Upper lobe of left lung (tissue), 6 donors: ENCODE measurements around the gene CENPK. TPM values are rescaled to one million over a fixed set of nuclear protein-coding genes. Genes with fewer than 3 reads are reported as not detected.

Experiments
- ATAC-seq, 2 donors: fragments of 200-7000 bp; cut with Tn5 transposase; one replicate each; pipeline ENCODE4 v1.9.1; 2022; ENCODE audit warnings: mild to moderate bottlenecking in 2 of 2, moderate library complexity in 2 of 2; ENCODE audit not compliant: low FRiP score in 2 of 2
- DNase-seq, 2 donors: peaks; one replicate each; pipeline ENCODE4 v3.0.0-alpha.2; 2019 to 2020
- H3K27ac ChIP-seq, 4 donors: fragments of 200-600 bp; sonication (generic); one replicate each; pipeline ENCODE4 v1.5.1; 2016 to 2019
- H3K27me3 ChIP-seq, 4 donors: fragments of 200-600 bp; sonication (generic); one replicate each; pipeline ENCODE4 v1.5.1; 2017 to 2019
- H3K36me3 ChIP-seq, 4 donors: fragments of 200-600 bp; sonication (generic); one replicate each; pipeline ENCODE4 v1.5.1; 2016 to 2019
- H3K4me1 ChIP-seq, 4 donors: fragments of 200-600 bp; sonication (generic); one replicate each; pipeline ENCODE4 v1.5.1; 2018 to 2019
- H3K4me3 ChIP-seq, 4 donors: fragments of 200-600 bp; sonication (generic); one replicate each; pipeline ENCODE4 v1.5.1; 2017 to 2019; ENCODE audit warnings: mild to moderate bottlenecking in 2 of 4, moderate library complexity in 1 of 4
- H3K9me3 ChIP-seq, 4 donors: fragments of 200-600 bp; sonication (generic); one replicate each; pipeline ENCODE4 v1.5.1; 2018 to 2019
- EP300 ChIP-seq, 4 donors: sonication (generic); formaldehyde crosslinking; IDR thresholded peaks; one replicate each; pipeline ENCODE4 v1.5.1; 2017; ENCODE audit warnings: antibody characterized with exemption in 4 of 4, control low read depth in 2 of 4
- POLR2A ChIP-seq, 4 donors: fragments of 450-650 bp; IDR thresholded peaks; one replicate each; pipeline ENCODE4 v1.5.1; 2016 to 2017; ENCODE audit warnings: antibody characterized with exemption in 4 of 4, mild to moderate bottlenecking in 2 of 4
- POLR2AphosphoS5 ChIP-seq, 2 donors: sonication (generic); formaldehyde crosslinking; IDR thresholded peaks; one replicate each; pipeline ENCODE4 v1.5.1; 2017; ENCODE audit warnings: antibody characterized with exemption in 2 of 2
- WGBS, 2 donors: methylation state at CpG; one replicate each; pipeline ENCODE4 v1.1.5; 2017 to 2018; 5-methylcytosine and 5-hydroxymethylcytosine counted together
- total RNA-seq, 6 donors: library from RNA; depleted of rRNA in 4 of 6; stranded (reverse); fragments of >200 nt in 4 of 6; gene quantifications; one replicate each; pipeline versions ENCODE4 v1.1.0 to v1.2.1, GENCODE V29; 2016 to 2021
- TF ChIP-seq, protein P1 (sequence below), 6 experiments: fragments of 450-650 bp in 4 of 6; fragments of 200-600 bp in 2 of 6; sonication (generic) in 2 of 6; IDR thresholded peaks; one replicate each; pipeline ENCODE4 v1.5.1; 2016 to 2019; ENCODE audit warnings: antibody characterized with exemption in 6 of 6
- donor health status: DM: no; HTN: no; CAD: no; lungs with moderate emphysema.
- donor health status: DM: no; HTN: yes; CAD: no; lungs with severe emphysema.

Gene CENPK
- total RNA-seq, 6 donors from 2014 or later: 2.3 to 23.0 (median 4.3) TPM; not detected in 1

DNA sequence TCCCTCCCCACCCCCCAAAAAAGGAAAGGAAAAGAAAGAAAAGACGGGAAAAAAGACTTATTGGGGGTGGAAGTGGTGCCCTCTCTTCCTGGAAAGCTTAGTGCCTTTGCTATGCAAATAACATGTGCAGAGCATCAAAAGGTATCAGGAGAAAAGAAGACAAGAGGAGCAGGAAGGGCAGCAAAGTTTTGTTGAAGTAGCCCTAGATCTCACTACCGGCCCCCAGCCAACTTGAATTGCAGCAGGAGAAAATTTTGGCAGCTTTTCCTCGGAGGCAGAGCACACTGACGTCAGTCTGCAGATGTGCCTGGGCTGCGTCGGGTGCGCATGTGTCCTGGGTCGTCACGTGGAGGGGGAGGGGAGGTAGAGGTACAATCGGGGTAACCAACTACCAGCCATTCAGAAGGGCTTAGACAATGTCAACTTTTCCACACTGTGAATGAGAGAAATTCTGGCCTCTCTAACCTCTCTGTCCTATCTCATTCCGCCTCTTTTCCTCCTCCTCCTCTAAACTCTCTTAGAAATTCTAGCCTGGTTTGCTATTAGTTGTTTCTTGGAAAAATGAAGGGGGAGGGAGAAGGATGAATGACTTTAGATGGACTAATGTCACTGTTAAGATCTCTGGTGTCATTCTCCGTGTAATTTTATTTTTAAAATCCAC lies 81.2 kb downstream of the CENPK start, which contains the start of gene ADAMTS6:
Gene ADAMTS6, minus strand, starts transcription at position 286 of the 661 bp plus-strand sequence. CDS start 8,247 bp downstream, outside the sequence.
- DNase-seq: peak; percentile 81 to 92
- Histone ChIP-seq H3K4me1 (peaks cover 14 to 25% (median 16%) of the 10 kb centered on the region in 4 donors), H3K27me3 (no peaks in the 10 kb centered on the region), H3K27ac (peak within 1 kb of the TSS; percentile 76 to 86 (median 82)), H3K9me3 (no peaks in the 10 kb centered on the region), H3K36me3 (no peaks in the 10 kb centered on the region), H3K4me3 (peak within 1 kb of the TSS; percentile 23 to 57 (median 51))
- ATAC-seq: peak; percentile 93
- TF ChIP-seq EP300 (IDR thresholded peaks at IDR 0.05) (peak in 1 of 4 donors; percentile 56), POLR2AphosphoS5 (IDR thresholded peaks at IDR 0.05) (peak; percentile 14 to 88), POLR2A (IDR thresholded peaks at IDR 0.05) (peak in 2 of 4 donors; percentile 45 to 56)
- TF ChIP-seq, protein P1, sequence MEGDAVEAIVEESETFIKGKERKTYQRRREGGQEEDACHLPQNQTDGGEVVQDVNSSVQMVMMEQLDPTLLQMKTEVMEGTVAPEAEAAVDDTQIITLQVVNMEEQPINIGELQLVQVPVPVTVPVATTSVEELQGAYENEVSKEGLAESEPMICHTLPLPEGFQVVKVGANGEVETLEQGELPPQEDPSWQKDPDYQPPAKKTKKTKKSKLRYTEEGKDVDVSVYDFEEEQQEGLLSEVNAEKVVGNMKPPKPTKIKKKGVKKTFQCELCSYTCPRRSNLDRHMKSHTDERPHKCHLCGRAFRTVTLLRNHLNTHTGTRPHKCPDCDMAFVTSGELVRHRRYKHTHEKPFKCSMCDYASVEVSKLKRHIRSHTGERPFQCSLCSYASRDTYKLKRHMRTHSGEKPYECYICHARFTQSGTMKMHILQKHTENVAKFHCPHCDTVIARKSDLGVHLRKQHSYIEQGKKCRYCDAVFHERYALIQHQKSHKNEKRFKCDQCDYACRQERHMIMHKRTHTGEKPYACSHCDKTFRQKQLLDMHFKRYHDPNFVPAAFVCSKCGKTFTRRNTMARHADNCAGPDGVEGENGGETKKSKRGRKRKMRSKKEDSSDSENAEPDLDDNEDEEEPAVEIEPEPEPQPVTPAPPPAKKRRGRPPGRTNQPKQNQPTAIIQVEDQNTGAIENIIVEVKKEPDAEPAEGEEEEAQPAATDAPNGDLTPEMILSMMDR (IDR thresholded peaks at IDR 0.05): no peak
- WGBS, 2 donors: 0% methylated on average over 12 of the region's 12 CpGs

DNA sequence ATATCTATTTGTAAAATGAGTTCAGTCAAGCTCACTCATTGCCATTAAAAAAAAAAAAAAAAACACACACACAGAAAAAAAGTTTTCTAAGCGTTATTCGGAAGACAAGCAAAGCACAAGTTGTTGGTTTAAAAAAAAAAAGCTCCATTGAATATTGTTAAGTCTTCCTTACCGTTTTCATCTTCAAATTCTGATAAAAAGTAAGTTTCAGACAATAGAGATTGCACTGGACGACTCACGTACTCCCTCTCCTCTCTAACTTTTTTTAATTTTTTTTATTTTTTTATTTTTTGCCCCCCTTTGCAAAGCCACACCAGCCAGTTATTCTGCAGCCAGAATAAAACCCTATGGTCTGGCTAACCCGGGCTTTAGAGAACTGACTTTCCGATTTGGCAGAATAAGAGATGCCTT lies 81.8 kb downstream of the CENPK start:
- H3K36me3 ChIP-seq: no peaks in the 10 kb centered on the region
- WGBS, 2 donors: 0% methylated on average over 7 of the region's 7 CpGs
- H3K27ac ChIP-seq: peak overlapping the region; percentile 76 to 86 (median 82)
- no peaks in the 10 kb centered on the region for H3K27me3 ChIP-seq
- no peak for DNase-seq
- no peaks in the 10 kb centered on the region for H3K9me3 ChIP-seq
- ATAC-seq: peak in 1 of 2 donors; percentile 5
- no peak for TF ChIP-seq POLR2A (IDR thresholded peaks at IDR 0.05)
- TF ChIP-seq POLR2AphosphoS5 (IDR thresholded peaks at IDR 0.05): no peak
- TF ChIP-seq, protein P1 (IDR thresholded peaks at IDR 0.05): no peak
- TF ChIP-seq EP300 (IDR thresholded peaks at IDR 0.05): no peak
- peak overlapping the region in 3 of 4 donors; percentile 45 to 57 (median 57) for H3K4me3 ChIP-seq
- peaks cover 14 to 25% (median 16%) of the 10 kb centered on the region in 4 donors for H3K4me1 ChIP-seq

DNA sequence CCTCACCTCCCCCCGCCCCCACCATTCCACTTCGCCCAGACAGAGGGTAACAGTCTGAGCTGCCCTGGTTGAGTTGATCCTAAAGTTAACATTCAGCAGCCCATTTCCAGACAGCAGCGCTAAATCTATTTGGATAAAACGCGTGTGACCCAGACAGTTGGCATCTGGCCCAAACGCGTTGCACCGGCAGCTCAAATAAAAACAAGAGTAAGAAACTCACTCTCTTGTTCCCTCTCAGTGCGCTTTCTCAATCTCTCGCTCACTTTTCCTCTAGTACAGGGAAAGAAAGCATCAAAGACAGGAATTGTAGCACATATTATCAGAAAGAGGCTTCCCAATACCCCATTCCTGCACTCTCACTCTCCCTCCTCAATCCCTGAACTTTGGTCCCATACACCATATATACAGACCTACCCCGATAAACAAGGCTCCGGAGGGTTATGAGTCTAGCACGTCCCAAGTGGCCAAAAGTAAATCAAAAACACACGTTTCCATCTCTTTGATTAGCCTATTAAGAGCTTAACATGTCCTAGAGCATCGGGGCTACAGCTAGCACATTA lies 82.6 kb downstream of the CENPK start:
- Histone ChIP-seq H3K27me3 (no peaks in the 10 kb centered on the region), H3K9me3 (no peaks in the 10 kb centered on the region), H3K27ac (peak overlapping the region in 3 of 4 donors; percentile 22 to 86 (median 27)), H3K36me3 (no peaks in the 10 kb centered on the region), H3K4me1 (peaks cover 14 to 25% (median 16%) of the 10 kb centered on the region in 4 donors), H3K4me3 (peak overlapping the region; percentile 10 to 57 (median 51))
- ATAC-seq: peak; percentile 41 to 64
- TF ChIP-seq EP300 (IDR thresholded peaks at IDR 0.05) (no peak), POLR2AphosphoS5 (IDR thresholded peaks at IDR 0.05) (peak in 1 of 2 donors; percentile 24), POLR2A (IDR thresholded peaks at IDR 0.05) (no peak)
- TF ChIP-seq, protein P1 (IDR thresholded peaks at IDR 0.05): no peak
- WGBS, 2 donors: 0 to 1% methylated on average over 15 of the region's 15 CpGs
- peak in 1 of 2 donors; percentile 69 for DNase-seq

DNA sequence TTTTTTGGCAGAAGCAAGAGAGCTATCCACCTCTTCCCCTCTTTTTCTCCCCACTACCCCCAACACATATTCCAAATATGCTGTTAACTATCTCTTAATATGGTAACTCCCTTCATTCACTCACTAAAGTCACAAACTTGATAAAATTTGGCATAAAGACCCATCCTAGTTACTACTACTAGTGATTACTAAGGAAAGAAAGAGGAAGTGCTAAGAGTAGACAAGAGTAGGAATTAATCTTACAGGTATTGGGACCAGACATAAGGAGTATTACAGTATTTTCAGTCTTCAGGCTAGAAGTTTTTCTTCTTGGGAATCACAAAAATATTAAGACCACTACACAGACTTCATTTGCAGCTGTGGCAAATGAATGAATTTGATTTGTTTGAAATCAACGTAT lies 83.4 kb downstream of the CENPK start:
- 42 to 69% methylated on average over 1 of the region's 1 CpG for WGBS, 2 donors
- TF ChIP-seq POLR2AphosphoS5 (IDR thresholded peaks at IDR 0.05): no peak
- no peak for TF ChIP-seq EP300 (IDR thresholded peaks at IDR 0.05)
- TF ChIP-seq POLR2A (IDR thresholded peaks at IDR 0.05): no peak
- TF ChIP-seq, protein P1 (IDR thresholded peaks at IDR 0.05): no peak
- H3K27me3 ChIP-seq: no peaks in the 10 kb centered on the region
- no peaks in the 10 kb centered on the region for H3K9me3 ChIP-seq
- DNase-seq: no peak
- ATAC-seq: no peak
- peaks cover 14 to 25% (median 16%) of the 10 kb centered on the region in 4 donors for H3K4me1 ChIP-seq
- H3K36me3 ChIP-seq: no peaks in the 10 kb centered on the region
- H3K27ac ChIP-seq: no peak overlapping the region
- peak overlapping the region in 3 of 4 donors; percentile 45 to 57 (median 57) for H3K4me3 ChIP-seq
